Adrenal gland (tissue), 12 donors: ENCODE results near the gene PEX14. TPM values are rescaled to one million over a fixed set of nuclear protein-coding genes. Genes with fewer than 3 reads are reported as not detected.

Source experiments
- DNase-seq, 7 donors: peaks; one replicate each; pipeline ENCODE4 v3.0.0-alpha.2; 2019 to 2020
- H3K27ac ChIP-seq, 5 donors: fragments of 200-600 bp; sonication (generic) in 4 of 5; 1 replicate in 3 of 5; 2 replicates in 2 of 5; pipeline versions ENCODE4 v1.5.1 to v1.8.0; 2016 to 2020; ENCODE audit warnings: mild to moderate bottlenecking in 1 of 5
- H3K27me3 ChIP-seq: fragments of 200-600 bp; 2 replicates; pipeline ENCODE4 v1.8.0; 2021
- H3K36me3 ChIP-seq, 2 donors: fragments of 200-600 bp; replicated peaks in 1 of 2; 1 replicate in 1 of 2; 2 replicates in 1 of 2; pipeline versions ENCODE4 v1.5.1 to v1.8.0; 2018 to 2022
- H3K4me1 ChIP-seq, 2 donors: fragments of 200-600 bp; replicated peaks in 1 of 2; 1 replicate in 1 of 2; 2 replicates in 1 of 2; pipeline versions ENCODE4 v1.5.1 to v1.8.0; 2018 to 2021
- H3K4me3 ChIP-seq, 4 donors: fragments of 200-600 bp; sonication (generic) in 3 of 4; one replicate each; pipeline ENCODE4 v1.5.1; 2016 to 2018
- H3K9me3 ChIP-seq, 3 donors: fragments of 200-600 bp; sonication (generic) in 1 of 3; replicated peaks in 1 of 3; 1 replicate in 2 of 3; 2 replicates in 1 of 3; pipeline versions ENCODE4 v1.5.1 to v1.8.0; 2016 to 2021
- POLR2A ChIP-seq, 2 donors: fragments of 450-650 bp; IDR thresholded peaks; one replicate each; pipeline ENCODE4 v1.6.1; 2017; ENCODE audit warnings: antibody characterized with exemption in 2 of 2, mild to moderate bottlenecking in 2 of 2, moderate library complexity in 1 of 2
- WGBS, 4 donors: extraction: QIAGEN DNeasy Blood & Tissue Kit in 2 of 4; methylation state at CpG; one replicate each; pipeline versions ENCODE4 v1.1.5 to v1.1.7; 2013 to 2017; 5-methylcytosine and 5-hydroxymethylcytosine counted together
- intact Hi-C, 2 donors: fragments of 100-400 bp; cut with DNase I; formaldehyde crosslinking; loops; one replicate each; pipeline versions ENCODE4 v1.14.1 to v1.15.0; 2022 to 2023
- polyA plus RNA-seq, 3 donors: library from polyadenylated mRNA; stranded (reverse); fragments of 200-250 nt in 2 of 3; fragments of 350-450 nt in 1 of 3; fragmentation: Illumina TruSeq in 1 of 3; extraction: RNeasy Lipid Tissue Mini Kit (QIAGEN cat#74804) in 1 of 3; gene quantifications; one replicate each; pipeline ENCODE4 v1.2.3, GENCODE V29; 2013 to 2014
- total RNA-seq, 9 donors: library from RNA; depleted of rRNA in 4 of 9; stranded (reverse); fragments of >200 nt in 4 of 9; fragments of 120-200 nt in 1 of 9; fragmentation: NEBNext Ultra II Directional in 1 of 9; extraction: Animal tissue kit (Norgen Biotek cat#: 25700) in 1 of 9; gene quantifications; one replicate each; pipeline versions ENCODE4 v1.1.0 to v1.2.4, GENCODE V29; 2013 to 2023
- TF ChIP-seq, protein P1 (sequence below), 6 experiments: fragments of 450-650 bp in 4 of 6; fragments of 200-600 bp in 2 of 6; sonication (generic) in 1 of 6; IDR thresholded peaks; 1 replicate in 5 of 6; 2 replicates in 1 of 6; pipeline versions ENCODE4 v1.5.1 to v1.8.0; 2016 to 2021; ENCODE audit warnings: antibody characterized with exemption in 6 of 6, mild to moderate bottlenecking in 2 of 6, moderate library complexity in 1 of 6
- donor health status: healthy with polysubstance abuse.
- donor health status: Bipolar disorder and iron deficiency.
- donor health status: DM: yes; HTN: yes; CAD: no.
- donor health status: DM: no; HTN: no; CAD: no.
- donor health status: DM: no; HTN: no; CAD: no.
- donor health status: DM: yes; HTN: yes; CAD: no.

Gene PEX14
- total and polyA plus RNA-seq, 12 donors = 9.7 to 23.9 (median 18.1) TPM

- whole genome bisulfite sequencing, 4 donors = 88 to 91% (median 90%) methylated on average over 4 of the region's 4 CpGs
- Histone ChIP-seq H3K4me1 (no peaks in the 10 kb centered on the region), H3K9me3 (no peaks in the 10 kb centered on the region), H3K27me3 (no peaks in the 10 kb centered on the region), H3K4me3 (no peak overlapping the region), H3K36me3 (no peaks in the 10 kb centered on the region), H3K27ac (no peak overlapping the region)
- DNase-seq = no peak
- intact Hi-C loops = no loop called here
- TF ChIP-seq POLR2A (IDR thresholded peaks at IDR 0.05) = no peak
- TF ChIP-seq, protein P1, sequence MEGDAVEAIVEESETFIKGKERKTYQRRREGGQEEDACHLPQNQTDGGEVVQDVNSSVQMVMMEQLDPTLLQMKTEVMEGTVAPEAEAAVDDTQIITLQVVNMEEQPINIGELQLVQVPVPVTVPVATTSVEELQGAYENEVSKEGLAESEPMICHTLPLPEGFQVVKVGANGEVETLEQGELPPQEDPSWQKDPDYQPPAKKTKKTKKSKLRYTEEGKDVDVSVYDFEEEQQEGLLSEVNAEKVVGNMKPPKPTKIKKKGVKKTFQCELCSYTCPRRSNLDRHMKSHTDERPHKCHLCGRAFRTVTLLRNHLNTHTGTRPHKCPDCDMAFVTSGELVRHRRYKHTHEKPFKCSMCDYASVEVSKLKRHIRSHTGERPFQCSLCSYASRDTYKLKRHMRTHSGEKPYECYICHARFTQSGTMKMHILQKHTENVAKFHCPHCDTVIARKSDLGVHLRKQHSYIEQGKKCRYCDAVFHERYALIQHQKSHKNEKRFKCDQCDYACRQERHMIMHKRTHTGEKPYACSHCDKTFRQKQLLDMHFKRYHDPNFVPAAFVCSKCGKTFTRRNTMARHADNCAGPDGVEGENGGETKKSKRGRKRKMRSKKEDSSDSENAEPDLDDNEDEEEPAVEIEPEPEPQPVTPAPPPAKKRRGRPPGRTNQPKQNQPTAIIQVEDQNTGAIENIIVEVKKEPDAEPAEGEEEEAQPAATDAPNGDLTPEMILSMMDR (IDR thresholded peaks at IDR 0.05) = no peak
These were observed 103.3 kb downstream of the PEX14 start for GRCh38 chr1:10578070-10578469.

- 45 to 89% (median 51%) methylated on average over 3 of the region's 3 CpGs for WGBS, 4 donors
- intact Hi-C loops = no loop called here
- Histone ChIP-seq H3K27me3 (no peaks in the 10 kb centered on the region), H3K27ac (no peak overlapping the region), H3K4me1 (no peaks in the 10 kb centered on the region), H3K9me3 (no peaks in the 10 kb centered on the region), H3K36me3 (no peaks in the 10 kb centered on the region), H3K4me3 (no peak overlapping the region)
- TF ChIP-seq POLR2A (IDR thresholded peaks at IDR 0.05) = no peak
- TF ChIP-seq, protein P1 (IDR thresholded peaks at IDR 0.05) = no peak
- no peak for DNase-seq
These were observed 108.9 kb downstream of the PEX14 start for GRCh38 chr1:10583641-10584040.

GRCh38 chr1:10585242-10585641 is 110.5 kb downstream of the PEX14 start:
- no peak overlapping the region for H3K27ac ChIP-seq
- no peaks in the 10 kb centered on the region for H3K9me3 ChIP-seq
- no peaks in the 10 kb centered on the region for H3K4me1 ChIP-seq
- H3K36me3 ChIP-seq = no peaks in the 10 kb centered on the region
- no peaks in the 10 kb centered on the region for H3K27me3 ChIP-seq
- 91 to 100% (median 94%) methylated on average over 1 of the region's 1 CpG for WGBS, 4 donors
- H3K4me3 ChIP-seq = no peak overlapping the region
- TF ChIP-seq, protein P1 (IDR thresholded peaks at IDR 0.05) = no peak
- TF ChIP-seq POLR2A (IDR thresholded peaks at IDR 0.05) = no peak
- intact Hi-C loops = no loop called here
- DNase-seq = no peak

DNA sequence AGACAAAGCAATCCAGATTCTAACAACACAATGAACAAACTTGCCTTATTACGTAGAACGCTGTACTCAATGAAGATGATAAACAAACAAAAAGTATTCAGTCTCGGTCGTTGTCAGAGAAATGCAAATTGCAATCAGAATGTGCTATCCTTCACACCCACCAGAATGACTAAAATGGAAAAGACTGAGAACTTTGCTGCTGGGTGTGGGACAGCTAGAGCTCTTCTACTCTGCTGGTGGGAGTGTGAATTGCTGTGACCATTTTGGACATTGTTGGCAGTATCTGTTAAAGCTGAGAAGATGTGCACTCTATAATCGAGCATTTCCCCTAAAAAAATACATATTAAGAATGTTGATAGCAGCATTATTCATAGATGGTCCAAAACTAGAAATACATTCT is 111.4 kb downstream of the PEX14 start:
- TF ChIP-seq, protein P1 (IDR thresholded peaks at IDR 0.05) = no peak
- TF ChIP-seq POLR2A (IDR thresholded peaks at IDR 0.05) = no peak
- intact Hi-C loops = no loop called here
- no peak overlapping the region for H3K4me3 ChIP-seq
- DNase-seq = no peak
- 86 to 94% (median 91%) methylated on average over 5 of the region's 5 CpGs for WGBS, 4 donors
- no peaks in the 10 kb centered on the region for H3K36me3 ChIP-seq
- no peaks in the 10 kb centered on the region for H3K27me3 ChIP-seq
- no peaks in the 10 kb centered on the region for H3K9me3 ChIP-seq
- no peak overlapping the region for H3K27ac ChIP-seq
- H3K4me1 ChIP-seq = no peaks in the 10 kb centered on the region
